ENCODE measurements around the gene CFAP251. TPM values are rescaled to one million over a fixed set of nuclear protein-coding genes. Genes with fewer than 3 reads are reported as not detected.

CFAP251 gene
- total RNA-seq, 1 donor from 2014 or later = 0.92 TPM

DNA sequence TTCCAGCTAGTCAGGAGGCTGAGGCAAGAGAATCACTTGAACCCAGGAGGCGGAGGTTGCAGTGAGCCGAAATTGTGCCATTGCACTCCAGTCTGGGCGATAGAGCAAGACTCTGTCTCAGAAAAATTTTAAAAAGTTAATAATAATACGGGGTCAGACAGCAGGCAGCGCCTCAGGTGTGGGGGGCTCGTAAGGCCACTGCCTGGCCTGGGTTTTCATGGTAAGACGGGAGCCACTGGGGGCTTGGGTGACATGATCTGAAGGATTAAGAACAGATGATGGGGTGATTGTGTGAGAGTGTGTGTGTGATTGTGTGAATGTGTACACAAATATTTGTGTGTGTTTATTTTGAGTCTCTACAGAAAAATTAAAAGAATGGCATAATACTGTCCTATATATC, 126.9 kb downstream of the CFAP251 start:
- Mint-ChIP-seq H3K27me3 (ENCODE audit: insufficient read depth, low read depth) (peaks cover 2% of the 10 kb centered on the region), H3K4me3 (no peak overlapping the region), H3K27ac (peak overlapping the region; percentile 74), H3K4me1 (no peaks in the 10 kb centered on the region), H3K9me3 (no peaks in the 10 kb centered on the region), H3K36me3 (peaks cover 22% of the 10 kb centered on the region)
- Histone ChIP-seq H3K79me2 (ENCODE audit: low read depth) (no peaks in the 10 kb centered on the region), H3K9me3 (ENCODE audit: low read depth) (no peaks in the 10 kb centered on the region), H3K27me3 (no peaks in the 10 kb centered on the region), H3K4me2 (no peak overlapping the region), H4K20me1 (ENCODE audit: low read depth) (no peaks in the 10 kb centered on the region), H3K36me3 (peaks cover 3% of the 10 kb centered on the region), H2AFZ (replicated peaks) (no peak overlapping the region), H3F3A (ENCODE audit: low read depth) (no peaks in the 10 kb centered on the region), H3K4me1 (no peaks in the 10 kb centered on the region), H3K4me3 (no peak overlapping the region), H3K27ac (no peak overlapping the region), H3K9ac (no peak overlapping the region)
- no peak for DNase-seq (ENCODE audit: low spot score)
- TF ChIP-seq EZH2phosphoT487 (IDR thresholded peaks at IDR 0.05) = no peak
- no peak for TF ChIP-seq EZH2 (IDR thresholded peaks at IDR 0.05)
- TF ChIP-seq, protein P1, sequence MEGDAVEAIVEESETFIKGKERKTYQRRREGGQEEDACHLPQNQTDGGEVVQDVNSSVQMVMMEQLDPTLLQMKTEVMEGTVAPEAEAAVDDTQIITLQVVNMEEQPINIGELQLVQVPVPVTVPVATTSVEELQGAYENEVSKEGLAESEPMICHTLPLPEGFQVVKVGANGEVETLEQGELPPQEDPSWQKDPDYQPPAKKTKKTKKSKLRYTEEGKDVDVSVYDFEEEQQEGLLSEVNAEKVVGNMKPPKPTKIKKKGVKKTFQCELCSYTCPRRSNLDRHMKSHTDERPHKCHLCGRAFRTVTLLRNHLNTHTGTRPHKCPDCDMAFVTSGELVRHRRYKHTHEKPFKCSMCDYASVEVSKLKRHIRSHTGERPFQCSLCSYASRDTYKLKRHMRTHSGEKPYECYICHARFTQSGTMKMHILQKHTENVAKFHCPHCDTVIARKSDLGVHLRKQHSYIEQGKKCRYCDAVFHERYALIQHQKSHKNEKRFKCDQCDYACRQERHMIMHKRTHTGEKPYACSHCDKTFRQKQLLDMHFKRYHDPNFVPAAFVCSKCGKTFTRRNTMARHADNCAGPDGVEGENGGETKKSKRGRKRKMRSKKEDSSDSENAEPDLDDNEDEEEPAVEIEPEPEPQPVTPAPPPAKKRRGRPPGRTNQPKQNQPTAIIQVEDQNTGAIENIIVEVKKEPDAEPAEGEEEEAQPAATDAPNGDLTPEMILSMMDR (IDR thresholded peaks at IDR 0.05) = no peak

DNA sequence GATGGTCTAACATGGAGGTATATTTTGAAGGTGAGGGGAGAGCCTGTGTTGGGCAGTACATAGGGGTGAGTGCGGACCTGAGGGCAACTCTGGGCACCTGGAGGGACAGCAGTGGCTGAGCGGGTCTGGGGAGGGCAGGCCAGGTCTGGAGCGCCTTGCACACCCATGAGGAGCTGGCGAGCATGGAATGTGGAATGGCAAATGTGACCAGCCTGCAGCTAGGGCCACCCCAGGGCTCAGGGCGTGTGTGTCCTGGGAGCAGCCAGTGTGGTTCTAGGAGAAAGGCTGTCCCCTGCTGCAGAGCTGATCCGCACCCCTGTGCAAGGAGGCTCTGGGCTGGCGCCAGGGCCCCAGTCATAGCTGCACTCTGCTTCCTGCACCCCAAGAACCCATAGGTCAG, 127.8 kb downstream of the CFAP251 start:
- Histone ChIP-seq H4K20me1 (ENCODE audit: low read depth) (no peaks in the 10 kb centered on the region), H3K27ac (no peak overlapping the region), H3K4me3 (no peak overlapping the region), H3K4me2 (no peak overlapping the region), H2AFZ (replicated peaks) (no peak overlapping the region), H3K4me1 (no peaks in the 10 kb centered on the region), H3F3A (ENCODE audit: low read depth) (no peaks in the 10 kb centered on the region), H3K36me3 (peaks cover 3% of the 10 kb centered on the region), H3K79me2 (ENCODE audit: low read depth) (no peaks in the 10 kb centered on the region), H3K27me3 (no peaks in the 10 kb centered on the region), H3K9me3 (ENCODE audit: low read depth) (no peaks in the 10 kb centered on the region), H3K9ac (no peak overlapping the region)
- Mint-ChIP-seq H3K4me3 (no peak overlapping the region), H3K27ac (no peak overlapping the region), H3K36me3 (peaks cover 18% of the 10 kb centered on the region), H3K9me3 (no peaks in the 10 kb centered on the region), H3K4me1 (no peaks in the 10 kb centered on the region), H3K27me3 (ENCODE audit: insufficient read depth, low read depth) (peaks cover 2% of the 10 kb centered on the region)
- DNase-seq (ENCODE audit: low spot score) = no peak
- no peak for TF ChIP-seq EZH2phosphoT487 (IDR thresholded peaks at IDR 0.05)
- no peak for TF ChIP-seq EZH2 (IDR thresholded peaks at IDR 0.05)
- TF ChIP-seq, protein P1 (IDR thresholded peaks at IDR 0.05) = no peak

DNA sequence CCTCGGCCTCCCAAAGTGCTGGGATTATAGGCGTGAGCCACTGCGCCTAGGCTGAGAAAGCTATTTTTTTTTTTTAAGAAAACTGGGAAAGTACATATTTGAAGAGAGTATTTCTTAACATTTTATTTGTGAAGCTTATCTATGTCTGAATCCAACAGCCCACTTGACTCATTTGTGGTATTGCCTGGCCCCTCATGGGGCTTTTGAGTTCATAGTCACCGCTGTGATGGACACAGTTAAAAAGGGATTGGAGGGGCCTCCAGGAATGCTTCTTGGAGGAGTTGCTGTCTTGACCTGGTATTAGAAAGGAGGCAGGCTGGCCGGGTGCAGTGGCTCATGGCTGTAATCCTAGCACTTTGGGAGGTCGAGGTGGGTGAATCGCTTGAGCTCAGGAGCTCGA, 129.8 kb downstream of the CFAP251 start:
- H3K79me2 ChIP-seq (ENCODE audit: low read depth) = no peaks in the 10 kb centered on the region
- H3K4me3 Mint-ChIP-seq = no peak overlapping the region
- no peak overlapping the region for H3K27ac ChIP-seq
- H3K27ac Mint-ChIP-seq = no peak overlapping the region
- no peaks in the 10 kb centered on the region for H4K20me1 ChIP-seq (ENCODE audit: low read depth)
- H3K4me1 Mint-ChIP-seq = no peaks in the 10 kb centered on the region
- H3K9me3 ChIP-seq (ENCODE audit: low read depth) = no peaks in the 10 kb centered on the region
- H3F3A ChIP-seq (ENCODE audit: low read depth) = peaks cover 6% of the 10 kb centered on the region
- no peaks in the 10 kb centered on the region for H3K27me3 ChIP-seq
- no peak overlapping the region for H3K4me2 ChIP-seq
- no peak overlapping the region for H3K4me3 ChIP-seq
- peaks cover 3% of the 10 kb centered on the region for H3K36me3 ChIP-seq
- TF ChIP-seq EZH2phosphoT487 (IDR thresholded peaks at IDR 0.05) = no peak
- no peaks in the 10 kb centered on the region for H3K9me3 Mint-ChIP-seq
- no peak for DNase-seq (ENCODE audit: low spot score)
- H3K4me1 ChIP-seq = no peaks in the 10 kb centered on the region
- no peak overlapping the region for H3K9ac ChIP-seq
- H3K27me3 Mint-ChIP-seq (ENCODE audit: insufficient read depth, low read depth) = peaks cover 2% of the 10 kb centered on the region
- H3K36me3 Mint-ChIP-seq = peaks cover 13% of the 10 kb centered on the region
- H2AFZ ChIP-seq (replicated peaks) = no peak overlapping the region

DNA sequence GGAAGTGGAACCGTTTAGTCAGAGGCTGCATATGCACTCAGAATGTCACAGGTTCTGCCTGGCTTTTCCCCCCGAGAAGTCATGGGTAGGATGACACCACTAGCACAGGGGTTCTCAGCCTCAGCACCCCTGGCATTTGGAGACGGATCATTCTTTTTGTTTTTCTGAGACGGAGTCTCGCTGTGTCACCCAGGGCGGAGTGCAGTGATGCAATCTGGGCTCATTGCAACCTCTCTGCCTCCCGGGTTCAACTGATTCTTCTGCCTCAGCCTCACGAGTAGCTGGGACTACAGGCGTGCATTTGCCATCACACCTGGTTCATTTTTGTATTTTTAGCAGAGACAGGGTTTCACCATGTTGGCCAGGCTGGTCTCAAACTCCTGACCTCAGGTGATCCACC, 131.4 kb downstream of the CFAP251 start:
- no peaks in the 10 kb centered on the region for H3K4me1 Mint-ChIP-seq
- H3K27ac ChIP-seq = no peak overlapping the region
- no peaks in the 10 kb centered on the region for H3K79me2 ChIP-seq (ENCODE audit: low read depth)
- H3K27me3 Mint-ChIP-seq (ENCODE audit: insufficient read depth, low read depth) = peaks cover 7% of the 10 kb centered on the region
- H3K4me1 ChIP-seq = no peaks in the 10 kb centered on the region
- H3K9me3 ChIP-seq (ENCODE audit: low read depth) = no peaks in the 10 kb centered on the region
- H3F3A ChIP-seq (ENCODE audit: low read depth) = peaks cover 6% of the 10 kb centered on the region
- no peak overlapping the region for H3K4me2 ChIP-seq
- no peak overlapping the region for H3K27ac Mint-ChIP-seq
- H3K4me3 Mint-ChIP-seq = no peak overlapping the region
- H3K36me3 ChIP-seq = peaks cover 3% of the 10 kb centered on the region
- no peaks in the 10 kb centered on the region for H3K27me3 ChIP-seq
- TF ChIP-seq, protein P1 (IDR thresholded peaks at IDR 0.05) = no peak
- TF ChIP-seq EZH2phosphoT487 (IDR thresholded peaks at IDR 0.05) (no peak), EZH2 (IDR thresholded peaks at IDR 0.05) (no peak)
- H3K9me3 Mint-ChIP-seq = no peaks in the 10 kb centered on the region
- no peak overlapping the region for H2AFZ ChIP-seq (replicated peaks)
- peaks cover 12% of the 10 kb centered on the region for H3K36me3 Mint-ChIP-seq
- H4K20me1 ChIP-seq (ENCODE audit: low read depth) = peaks cover 3% of the 10 kb centered on the region
- H3K9ac ChIP-seq = no peak overlapping the region
- H3K4me3 ChIP-seq = no peak overlapping the region
- DNase-seq (ENCODE audit: low spot score) = no peak
